NCI-H1436 (cell line): ENCODE measurements around the gene DESI1.
"Not testable (repeated sequence)": the region's sequence is repeated elsewhere in the genome, so short reads cannot be mapped to it uniquely, and the experiment has no call there.

ENCODE experiments used
- DNase-seq: peaks from one replicate; lab custom pipeline; 2025; lab: John Stamatoyannopoulos, UW

The DESI1 gene

DNA sequence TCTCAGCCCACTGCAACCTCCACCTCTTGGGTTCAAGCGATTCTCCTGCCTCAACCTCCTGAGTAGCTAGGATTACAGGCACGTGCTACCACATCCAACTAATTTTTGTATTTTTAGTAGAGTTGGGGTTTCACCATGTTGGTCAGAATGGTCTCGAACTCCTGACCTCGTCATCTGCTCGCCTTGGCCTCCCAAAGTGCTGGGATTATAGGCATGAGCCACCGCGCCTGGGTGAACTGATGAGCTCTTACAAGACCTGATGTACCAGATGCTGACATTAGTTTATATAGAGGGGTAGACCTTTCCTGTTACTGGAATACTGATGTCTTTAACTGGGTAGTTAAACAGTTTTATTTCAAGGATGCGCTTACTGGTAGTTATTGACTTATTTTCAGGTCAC, 13.8 kb upstream of the DESI1 start:
- not testable (repeated sequence) for DNase-seq

DNA sequence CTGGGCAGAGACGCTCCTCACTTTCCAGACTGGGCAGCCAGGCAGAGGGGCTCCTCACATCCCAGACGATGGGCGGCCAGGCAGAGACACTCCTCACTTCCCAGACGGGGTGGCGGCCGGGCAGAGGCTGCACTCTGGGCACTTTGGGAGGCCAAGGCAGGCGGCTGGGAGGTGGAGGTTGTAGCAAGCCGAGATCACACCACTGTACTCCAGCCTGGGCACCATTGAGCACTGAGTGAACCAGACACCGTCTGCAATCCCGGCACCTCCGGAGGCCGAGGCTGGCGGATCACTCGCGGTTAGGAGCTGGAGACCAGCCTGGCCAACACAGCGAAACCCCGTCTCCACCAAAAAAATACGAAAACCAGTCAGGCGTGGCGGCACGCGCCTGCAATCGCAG, 10.8 kb upstream of the DESI1 start:
- not testable (repeated sequence) for DNase-seq

DNA sequence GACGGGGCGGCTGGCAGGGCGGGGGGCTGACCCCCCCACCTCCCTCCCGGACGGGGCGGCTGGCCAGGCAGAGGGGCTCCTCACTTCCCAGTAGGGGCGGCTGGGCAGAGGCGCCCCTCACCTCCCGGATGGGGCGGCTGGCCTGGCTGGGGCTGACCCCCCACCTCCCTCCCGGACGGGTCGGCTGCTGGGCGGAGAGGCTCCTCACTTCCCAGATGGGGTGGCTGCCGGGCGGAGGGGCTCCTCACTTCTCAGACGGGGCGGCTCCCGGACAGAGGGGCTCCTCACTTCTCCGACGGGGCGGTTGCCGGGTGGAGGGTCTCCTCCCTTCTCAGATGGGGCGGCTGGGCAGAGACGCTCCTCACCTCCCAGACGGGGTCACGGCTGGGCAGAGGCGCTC, 10.3 kb upstream of the DESI1 start:
- not testable (repeated sequence) for DNase-seq

DNA sequence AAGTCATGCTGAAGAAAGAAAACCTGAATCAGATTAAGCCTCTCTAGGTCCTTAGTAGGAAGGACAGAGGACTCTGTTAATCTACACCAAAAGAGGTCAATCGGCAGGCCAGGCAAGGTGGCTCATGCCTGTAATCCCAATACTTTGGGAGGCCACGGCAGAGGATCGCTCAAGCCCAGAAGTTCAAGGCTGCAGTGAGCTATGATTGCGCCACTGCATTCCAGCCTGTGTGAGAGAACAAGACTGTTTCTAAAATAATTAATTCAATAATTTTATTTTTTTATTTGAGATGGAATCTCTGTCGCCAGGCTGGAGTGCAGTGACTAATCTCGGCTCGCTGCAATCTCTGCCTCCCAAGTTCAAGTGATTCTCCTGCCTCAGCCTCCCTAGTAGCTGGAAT, 4.7 kb upstream of the DESI1 start:
- DNase-seq = no peak

DNA sequence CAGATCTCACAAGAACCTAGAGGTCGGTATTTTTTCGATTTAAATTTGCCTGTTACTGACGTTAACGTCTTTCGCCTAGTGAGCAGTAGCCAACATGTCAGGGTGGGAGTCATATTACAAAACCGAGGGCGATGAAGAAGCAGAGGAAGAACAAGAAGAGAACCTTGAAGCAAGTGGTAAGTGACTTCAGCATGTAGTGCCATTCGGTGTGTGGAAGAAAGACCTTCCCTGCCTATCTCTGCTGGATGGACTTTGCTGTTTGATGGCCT, 1.0 kb upstream of the DESI1 start:
- DNase-seq = no peak

DNA sequence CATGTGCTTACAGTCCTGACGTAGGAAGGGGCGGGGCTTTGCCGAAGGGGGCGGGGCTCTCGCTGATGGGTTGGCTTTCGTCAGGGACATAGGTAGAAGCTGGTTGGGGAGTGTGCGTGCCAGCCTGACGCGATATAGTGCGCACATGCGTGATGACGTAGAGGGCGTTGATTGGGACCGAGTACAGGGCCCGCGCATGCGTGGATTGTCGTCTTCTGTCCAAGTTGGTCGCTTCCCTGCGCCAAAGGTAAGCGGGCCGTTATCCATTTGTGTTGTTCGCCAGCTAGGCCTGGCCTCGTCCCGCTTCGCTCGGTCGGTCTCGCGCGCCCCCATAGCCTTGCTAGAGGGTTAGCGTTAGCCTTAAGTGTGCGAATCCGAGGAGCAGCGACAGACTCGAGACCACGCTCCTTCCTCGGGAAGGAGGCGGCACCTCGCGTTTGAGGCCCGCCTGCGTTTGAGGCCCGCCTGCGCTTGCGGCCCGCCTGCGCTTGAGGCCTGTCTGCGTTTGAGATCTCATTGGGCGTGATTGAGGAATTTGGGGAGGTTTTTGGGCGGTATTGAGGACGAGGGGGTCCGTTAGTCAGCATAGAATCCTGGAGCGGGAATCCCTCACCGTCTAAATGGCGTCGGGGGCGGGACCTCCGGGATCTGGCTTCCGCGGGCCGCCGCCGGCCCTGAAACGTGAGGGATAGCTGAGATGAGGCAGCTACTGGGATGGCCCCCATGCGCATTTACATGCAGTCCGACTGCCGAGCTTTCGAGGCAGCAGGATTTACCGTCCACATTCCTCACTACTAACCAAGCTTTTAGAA, 462 bp upstream of the DESI1 start, which contains the start of gene XRCC6:
TSS of gene XRCC6 (plus strand) at position 197 of the 812 bp plus-strand sequence. CDS start 710 bp downstream, outside the sequence.
- peak; percentile 99 for DNase-seq

DNA sequence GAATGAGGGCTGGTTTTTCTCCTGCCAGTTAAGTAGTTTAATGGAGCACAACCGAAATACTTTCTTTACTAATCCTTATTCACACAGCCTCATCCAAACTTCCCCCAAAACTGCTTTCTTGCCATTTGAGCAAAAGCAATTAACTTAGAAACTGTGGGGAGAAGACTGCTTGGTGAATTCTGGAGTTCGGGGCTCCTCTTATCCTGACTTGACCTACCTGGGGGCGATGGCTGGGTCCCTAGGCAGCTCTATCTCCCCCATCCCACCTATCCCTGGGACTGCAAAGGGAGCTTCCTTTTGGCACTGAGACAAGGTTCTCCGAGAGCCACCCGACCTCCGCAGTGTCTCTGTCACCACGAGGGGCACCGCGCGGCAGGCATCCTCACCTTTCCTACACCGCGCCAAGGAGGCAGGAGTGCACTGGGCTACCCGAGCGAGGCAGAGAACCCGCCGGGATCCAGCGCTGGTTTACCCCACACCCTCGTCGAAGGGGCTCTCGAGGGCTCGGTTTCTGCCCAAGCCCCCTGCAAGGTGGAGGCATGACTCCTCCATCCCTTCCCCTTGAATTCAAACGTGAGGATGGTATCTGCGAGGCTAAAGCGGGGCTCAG, 759 bp downstream of the DESI1 start:
- DNase-seq = peak; percentile 29

DNA sequence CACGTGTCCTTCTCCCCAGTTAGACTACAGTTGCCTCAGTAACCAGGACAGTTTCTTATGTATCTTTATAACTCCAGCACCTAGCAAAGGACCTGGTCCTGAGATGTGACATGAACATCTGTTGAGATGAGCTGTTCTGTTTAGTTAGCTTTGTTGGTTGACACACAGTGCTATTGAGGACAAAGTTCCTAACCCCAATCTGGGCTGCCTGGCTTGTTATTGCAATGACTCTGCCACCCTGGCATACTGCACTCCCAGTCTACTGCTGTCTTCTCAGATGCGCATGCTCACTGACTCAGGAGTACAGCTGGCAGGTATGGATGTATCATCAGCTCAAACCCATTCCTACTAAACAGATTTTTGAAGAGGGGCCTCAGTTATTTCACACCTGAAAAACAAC, 7.4 kb downstream of the DESI1 start:
- DNase-seq = no peak

DNA sequence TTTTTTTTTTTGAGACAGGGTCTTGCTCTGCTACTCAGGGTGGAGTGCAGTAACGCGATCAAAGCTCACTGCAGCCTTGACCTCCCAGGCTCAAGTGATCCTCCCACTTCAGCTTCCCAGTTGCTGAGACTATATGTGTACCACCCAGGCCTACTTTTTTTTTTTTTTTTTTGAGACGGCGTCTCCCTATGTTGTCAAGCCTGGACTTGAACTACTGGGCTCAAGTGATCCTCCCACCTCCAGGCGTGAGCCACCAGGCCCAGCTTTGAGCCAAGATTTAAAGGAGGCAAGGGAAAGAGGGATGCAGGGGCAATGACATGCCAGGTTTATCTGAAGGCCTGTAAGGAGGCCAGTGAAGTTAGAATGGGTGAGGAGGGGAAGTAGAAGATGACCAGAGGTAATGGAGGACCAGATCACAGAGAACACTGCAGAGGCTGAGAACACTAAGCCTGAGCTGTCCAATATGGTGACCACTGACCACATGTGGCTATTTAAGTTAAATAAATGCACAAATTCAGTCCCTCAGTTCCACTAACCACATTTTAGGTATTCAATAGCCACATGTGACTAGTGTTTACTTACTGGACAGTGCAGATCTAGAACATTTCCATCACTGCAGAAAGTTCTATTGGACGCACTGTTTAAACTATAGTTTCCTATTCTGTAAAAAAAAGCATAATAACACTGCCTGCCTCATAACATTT, 8.1 kb downstream of the DESI1 start:
- no peak for DNase-seq

DNA sequence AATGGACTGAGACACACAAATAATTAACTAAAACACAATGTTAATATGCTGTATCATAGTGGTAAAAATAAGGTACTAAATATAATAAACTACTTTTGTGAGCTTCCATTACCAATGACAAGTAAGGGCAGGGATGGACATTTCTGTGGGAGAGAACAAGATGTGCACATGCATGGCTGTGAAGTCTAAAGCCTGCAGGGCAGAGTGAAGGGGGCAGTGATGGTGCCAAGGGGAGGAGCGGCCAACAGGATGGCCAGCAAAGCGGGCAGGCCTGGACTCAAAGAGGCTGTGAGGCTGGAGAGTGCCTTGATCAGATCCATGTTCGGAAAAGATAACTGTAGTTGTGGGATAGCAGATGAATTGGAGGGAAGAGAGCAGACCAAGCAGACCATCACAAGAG, 12.5 kb downstream of the DESI1 start:
- DNase-seq = no peak

DNA sequence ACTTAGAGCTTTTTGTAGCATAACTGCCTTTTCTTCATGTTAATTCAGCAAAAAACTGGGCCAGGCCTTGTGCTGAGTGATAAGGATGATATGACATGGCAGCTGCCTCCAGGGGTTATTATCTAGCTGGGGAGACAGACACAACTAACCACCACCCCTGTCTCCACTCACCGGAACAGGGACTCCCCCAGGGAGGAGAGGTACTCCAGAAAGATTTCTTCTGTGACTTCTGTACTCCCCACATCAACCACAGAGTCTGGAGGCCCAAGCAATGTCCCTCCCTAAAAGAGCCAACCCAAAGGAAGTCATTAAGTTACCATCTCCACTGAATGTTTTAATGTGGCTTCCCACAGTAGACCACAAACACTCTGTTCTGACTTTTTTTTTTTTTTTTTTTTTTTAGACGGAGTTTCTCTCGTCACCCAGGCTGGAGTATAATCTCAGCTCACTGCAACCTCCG, 16.9 kb downstream of the DESI1 start:
- DNase-seq = no peak

DNA sequence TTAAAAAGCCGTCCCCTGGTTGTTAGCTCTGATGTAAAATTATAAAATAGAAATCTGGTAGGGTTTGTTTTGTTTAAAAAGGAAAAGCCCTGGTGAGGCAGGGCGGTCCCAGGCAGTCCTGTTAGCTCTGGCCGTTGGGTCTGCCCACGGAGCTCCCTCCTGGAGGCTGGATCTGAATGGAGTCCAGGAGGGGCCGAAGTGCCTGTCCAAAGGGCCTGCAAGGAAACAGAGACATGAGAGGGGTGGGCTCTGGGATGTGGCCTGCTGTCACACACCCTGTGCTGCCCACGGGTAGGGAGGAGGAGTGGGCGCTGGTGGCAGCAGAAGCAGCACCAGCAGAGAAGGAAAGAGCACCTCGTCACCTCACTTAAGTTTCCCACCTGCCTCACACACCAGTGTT, 19.9 kb downstream of the DESI1 start:
- DNase-seq = no peak

DNA sequence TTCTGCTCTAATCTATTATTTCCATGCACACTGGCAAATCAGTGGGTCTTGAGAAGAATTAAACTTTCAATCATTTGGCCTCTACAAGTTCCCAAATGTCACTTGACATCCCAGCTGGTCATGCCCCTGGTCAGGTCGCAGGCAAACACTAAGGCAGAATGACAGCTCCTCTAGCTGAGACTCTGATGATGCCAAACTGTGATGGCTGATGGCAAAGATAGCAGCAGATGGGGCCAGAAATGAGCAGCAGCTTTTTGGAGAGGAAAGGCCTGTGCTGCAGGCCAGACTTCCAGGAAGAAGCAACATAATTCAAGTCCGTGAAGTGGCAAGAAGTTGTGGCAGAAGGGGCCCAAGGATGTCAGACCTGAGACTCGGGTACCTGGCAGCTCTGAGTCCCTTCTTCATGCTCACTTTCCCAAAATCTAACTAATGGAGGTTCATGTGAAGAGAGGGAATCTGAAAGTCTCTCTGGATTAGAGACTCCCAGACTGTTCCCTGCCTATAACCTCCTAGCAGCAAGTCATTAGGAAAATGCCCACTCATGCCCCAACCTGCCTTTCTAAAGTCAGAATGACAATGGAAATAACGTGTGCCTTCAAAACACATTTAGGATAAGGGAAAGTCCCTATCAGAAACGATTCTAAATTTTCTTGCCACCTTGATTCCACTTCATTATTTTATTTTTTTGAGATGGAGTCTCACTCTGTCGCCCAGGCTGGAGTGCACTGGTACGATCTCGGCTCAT, 21.8 kb downstream of the DESI1 start:
- no peak for DNase-seq

DNA sequence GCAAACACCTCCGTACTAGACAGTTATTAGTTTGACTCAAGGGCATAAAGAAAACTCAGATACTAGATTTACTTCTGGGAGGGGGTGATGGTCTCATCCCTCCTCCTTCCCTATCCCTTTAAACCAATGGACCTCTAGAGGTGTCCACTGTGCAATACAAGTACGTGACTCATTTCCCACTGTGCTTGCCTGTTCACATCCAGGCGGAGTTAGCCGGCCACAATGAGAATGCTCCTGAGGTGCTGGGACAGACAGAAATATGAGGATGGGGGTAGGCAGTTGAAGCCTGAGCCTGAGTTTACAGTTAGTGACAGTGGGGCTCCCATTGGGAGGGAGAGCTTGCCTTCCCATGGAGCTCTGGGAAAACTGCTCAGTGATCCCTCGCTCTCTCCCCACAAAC, 22.8 kb downstream of the DESI1 start:
- DNase-seq = no peak

DNA sequence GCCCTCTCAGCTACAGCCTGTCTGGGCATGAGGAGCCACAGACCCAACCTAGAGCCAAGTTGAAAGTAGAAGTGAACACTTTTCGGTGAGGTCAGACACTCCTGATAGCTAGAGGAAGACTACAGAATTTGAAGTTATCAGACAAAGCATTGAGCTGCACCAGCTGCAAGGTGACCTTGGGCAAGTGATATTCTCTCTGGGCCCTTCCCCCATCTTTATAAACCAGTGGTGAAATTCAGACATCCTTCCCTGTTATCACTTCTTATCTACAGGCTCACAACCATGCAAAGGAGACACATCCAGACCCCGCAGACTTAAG, 23.2 kb downstream of the DESI1 start:
- DNase-seq = no peak

DNA sequence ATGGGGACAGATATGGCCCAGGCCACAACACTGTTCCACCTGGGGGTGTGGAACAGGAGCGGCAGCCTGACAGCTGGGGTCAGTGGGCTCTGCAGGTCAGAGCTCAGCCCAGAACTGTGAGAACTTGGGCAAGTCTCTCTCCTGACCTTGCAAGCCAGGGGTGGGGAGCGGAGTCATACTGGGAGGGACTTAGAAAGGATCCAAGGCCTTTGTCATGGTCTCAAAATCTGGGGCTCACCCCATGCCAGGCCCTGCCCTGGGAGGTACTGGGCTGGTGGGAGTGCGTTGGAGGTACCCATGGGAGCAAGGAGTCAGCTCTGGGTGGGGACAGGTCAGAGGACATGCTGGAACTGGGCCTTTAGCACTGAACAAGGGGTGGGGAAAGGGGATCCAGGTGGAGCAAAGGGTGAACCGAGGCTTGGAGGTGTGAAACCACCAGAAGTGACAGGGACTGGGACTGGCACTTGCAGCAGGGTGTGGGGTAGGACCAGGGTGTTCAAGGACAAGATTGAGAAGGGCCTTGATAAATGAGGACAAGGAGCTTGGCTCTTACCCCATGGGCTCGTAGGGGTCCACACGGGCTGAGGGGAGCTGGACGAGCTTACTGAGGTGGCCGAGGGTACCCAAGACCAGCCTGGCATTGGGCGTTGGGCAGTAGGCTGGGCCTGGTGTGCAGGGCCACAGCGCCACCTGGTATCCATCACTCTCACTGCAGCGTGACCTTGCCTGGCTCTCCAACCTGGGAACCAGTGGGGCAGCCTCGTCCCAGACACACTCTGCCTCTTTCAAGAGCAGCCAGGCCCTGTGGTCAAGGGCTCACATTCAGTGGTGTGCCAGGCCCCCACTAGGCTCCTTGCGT, 23.8 kb downstream of the DESI1 start:
- peak; percentile 32 for DNase-seq

DNA sequence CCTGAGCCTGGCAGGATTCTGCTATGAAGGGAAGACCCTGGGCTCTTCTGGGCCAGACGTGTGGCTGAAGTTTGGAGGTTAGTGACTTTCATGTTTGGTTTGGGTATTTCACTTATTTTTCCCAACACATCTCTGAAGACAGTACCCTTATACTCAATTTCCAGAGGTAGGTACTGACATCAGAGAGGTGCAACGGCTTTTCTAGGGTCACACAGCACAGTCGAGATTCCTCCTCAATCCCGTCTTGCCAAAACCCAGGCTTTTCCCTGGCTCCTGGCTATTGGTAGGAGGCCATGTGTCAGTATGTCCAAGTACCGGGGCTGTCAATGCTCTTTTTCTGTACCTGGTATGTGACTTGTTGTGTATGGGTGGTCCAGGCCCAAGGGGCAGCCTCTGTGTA, 25.1 kb downstream of the DESI1 start:
- no peak for DNase-seq

DNA sequence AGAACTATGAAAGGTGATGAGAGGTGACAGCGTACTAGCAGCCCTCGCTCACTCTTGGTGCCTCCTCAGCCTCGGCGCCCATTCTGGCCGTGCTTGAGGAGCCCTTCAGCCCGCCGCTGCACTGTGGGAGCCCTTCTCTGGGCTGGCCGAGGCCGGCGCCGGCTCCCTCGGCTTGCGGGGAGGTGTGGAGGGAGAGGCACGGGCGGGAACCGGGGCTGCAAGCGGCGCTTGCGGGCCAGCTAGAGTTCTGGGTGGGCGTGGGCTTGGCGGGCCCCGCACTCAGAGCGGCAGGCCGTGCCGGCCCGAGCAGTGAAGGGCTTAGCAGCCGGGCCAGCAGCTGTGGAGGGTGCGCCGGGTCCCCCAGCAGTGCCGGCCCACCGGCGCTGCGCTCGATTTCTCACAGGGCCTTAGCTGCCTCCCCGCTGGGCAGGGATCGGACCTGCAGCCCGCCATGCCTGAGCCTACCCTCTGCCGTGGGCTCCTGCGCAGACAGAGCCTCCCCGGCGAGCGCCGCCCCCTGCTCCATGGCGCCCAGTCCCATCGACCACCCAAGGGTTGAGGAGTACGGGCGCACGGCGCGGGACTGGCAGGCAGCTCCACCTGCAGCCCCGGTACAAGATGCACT, 27.4 kb downstream of the DESI1 start:
- DNase-seq = not testable (repeated sequence)

DNA sequence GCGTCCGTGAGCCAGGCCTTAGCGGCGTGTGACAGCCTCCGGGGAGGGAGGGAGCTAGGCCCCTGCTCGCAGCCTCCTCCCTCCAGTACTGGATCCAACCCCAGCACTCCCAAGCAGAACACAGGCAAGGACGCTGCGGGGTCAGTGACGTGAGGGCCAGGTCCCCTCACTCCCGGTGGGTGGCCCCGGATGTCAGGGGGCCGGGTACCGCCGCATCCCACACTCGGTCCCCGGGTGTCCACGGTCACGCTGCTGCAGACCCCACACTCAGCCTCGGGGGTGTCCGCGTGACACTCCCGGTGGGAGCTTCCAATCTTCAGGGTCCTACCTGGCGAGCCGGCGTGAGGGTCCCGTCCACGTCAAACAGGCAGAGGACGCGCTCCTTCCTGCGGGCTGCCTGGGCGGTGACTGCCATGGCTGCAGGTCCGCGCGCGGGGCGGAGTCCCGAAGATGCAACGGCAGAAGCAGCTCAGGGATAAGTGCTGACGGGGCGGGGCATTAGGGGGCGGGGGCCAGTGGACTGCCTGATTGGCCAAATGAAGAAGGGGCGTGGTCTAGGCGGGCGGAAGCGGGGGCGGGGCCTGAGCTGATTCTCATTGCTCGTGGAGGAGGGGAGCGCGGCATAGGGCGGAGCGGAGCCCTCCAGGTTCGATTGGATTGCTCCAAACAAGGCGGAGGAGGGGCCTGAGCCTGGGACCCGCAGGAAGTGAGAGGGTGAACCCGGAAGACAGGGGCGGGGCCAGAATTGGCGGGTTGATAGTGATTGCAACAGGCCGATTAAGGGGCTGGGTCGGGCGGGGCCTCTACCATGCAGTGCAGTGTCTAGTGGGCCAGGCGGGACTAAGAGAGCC, 31.2 kb downstream of the DESI1 start, which contains the start of gene PMM1:
TSS of gene PMM1 (minus strand) at position 450 of the 851 bp plus-strand sequence. CDS start at position 415, 35 bp downstream.
- DNase-seq = peak; percentile 100

DNA sequence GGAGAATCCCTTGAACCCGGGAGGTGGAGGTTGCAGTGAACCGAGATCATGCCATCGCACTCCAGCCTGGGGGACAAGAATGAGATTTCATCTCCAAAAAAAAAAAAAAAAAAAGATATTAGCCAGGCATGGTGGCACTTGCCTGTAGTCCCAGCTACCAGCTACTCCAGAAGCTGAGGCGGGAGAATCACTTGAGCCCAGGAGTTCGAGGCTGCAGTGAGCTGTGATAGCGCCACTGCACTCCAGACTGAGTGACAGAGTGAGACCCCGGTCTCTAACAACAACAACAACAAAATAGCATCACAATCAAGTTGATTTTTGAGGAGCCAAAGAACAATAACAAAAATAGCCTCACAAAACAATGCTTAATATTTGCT, 33.5 kb downstream of the DESI1 start:
- DNase-seq = no peak
